ENCODE data around the gene AQP5.

- TF ChIP-seq CTCF (IDR thresholded peaks at IDR 0.05) = no peak
- no peak for TF ChIP-seq ZFX (IDR thresholded peaks at IDR 0.05; ENCODE audit: borderline replicate concordance)
Measured at GRCh38 chr12:49921299-49921698, 40.4 kb upstream of the AQP5 start.
